HAP-1 (cell line): ENCODE results near the gene HHEX.

Experiments
- DNase-seq, 2 experiments: peaks; one replicate each; pipeline ENCODE4 v3.0.0-alpha.2; 2016 to 2020; ENCODE audit warnings: low spot score in 2 of 2
- H3K27me3 ChIP-seq: fragments of 250-450 bp; sonication (Bioruptor Pico); 2 replicates; pipeline ENCODE4 v1.5.1; 2020; ENCODE audit warnings: low read depth, mild to moderate bottlenecking, moderate library complexity
- H3K36me3 ChIP-seq: fragments of 250-450 bp; sonication (Bioruptor Pico); replicated peaks from 2 replicates; pipeline ENCODE4 v1.5.1; 2020; ENCODE audit warnings: mild to moderate bottlenecking
- H3K4me1 ChIP-seq: fragments of 250-450 bp; sonication (Bioruptor Pico); 2 replicates; pipeline ENCODE4 v1.5.1; 2020; ENCODE audit warnings: mild to moderate bottlenecking
- H3K4me3 ChIP-seq: fragments of 250-450 bp; sonication (Bioruptor Pico); 2 replicates; pipeline ENCODE4 v1.5.1; 2020; ENCODE audit warnings: mild to moderate bottlenecking, moderate library complexity
- H3K9me3 ChIP-seq: fragments of 250-450 bp; sonication (Bioruptor Pico); 2 replicates; pipeline ENCODE4 v1.5.1; 2020; ENCODE audit warnings: mild to moderate bottlenecking, moderate library complexity
- in situ Hi-C: fragments of 300-500 bp; cut with MboI; formaldehyde crosslinking; loops from 3 replicates; pipeline ENCODE4 v1.14.3; 2020; ENCODE audit warnings: low sequenced_read_pairs, inconsistent platforms, mixed read lengths

HHEX gene

GRCh38 chr10:92688573-92688926, 1.2 kb upstream of the HHEX start:
- Histone ChIP-seq H3K9me3 (no peaks in the 10 kb centered on the region; the same call in 1 of the 2 replicates), H3K4me1 (peaks cover 17% of the 10 kb centered on the region), H3K36me3 (peaks cover 11% of the 10 kb centered on the region; the same call in 1 of the 2 replicates), H3K27me3 (no peaks in the 10 kb centered on the region), H3K4me3 (no peak overlapping the region)
- in situ Hi-C loops, result no loop called here
- DNase-seq, result no peak

- peak in 1 of 2 experiments; percentile 50 for DNase-seq
- Histone ChIP-seq H3K27me3 (no peaks in the 10 kb centered on the region), H3K4me1 (peaks cover 17% of the 10 kb centered on the region), H3K4me3 (peak overlapping the region; percentile 43), H3K36me3 (peaks cover 13% of the 10 kb centered on the region; the same call in 1 of the 2 replicates), H3K9me3 (no peaks in the 10 kb centered on the region; the same call in 1 of the 2 replicates)
- in situ Hi-C loops, result no loop called here
Observed at GRCh38 chr10:92688927-92689662, 660 bp upstream of the HHEX start.

- in situ Hi-C loops, result no loop called here
- Histone ChIP-seq H3K27me3 (no peaks in the 10 kb centered on the region), H3K4me3 (peak overlapping the region; percentile 71), H3K4me1 (peaks cover 17% of the 10 kb centered on the region), H3K9me3 (no peaks in the 10 kb centered on the region; the same call in 1 of the 2 replicates), H3K36me3 (peaks cover 13% of the 10 kb centered on the region; the same call in 1 of the 2 replicates)
- DNase-seq, result peak; percentile 43 to 72
Observed at GRCh38 chr10:92690211-92690914, 608 bp downstream of the HHEX start.

- in situ Hi-C loops, result no loop called here
- Histone ChIP-seq H3K4me3 (peak overlapping the region; percentile 71), H3K9me3 (no peaks in the 10 kb centered on the region), H3K4me1 (peaks cover 17% of the 10 kb centered on the region), H3K36me3 (peaks cover 13% of the 10 kb centered on the region; the same call in 1 of the 2 replicates), H3K27me3 (no peaks in the 10 kb centered on the region)
- DNase-seq, result peak; percentile 34 to 41
Observed at GRCh38 chr10:92690915-92691590, 1.3 kb downstream of the HHEX start.

GRCh38 chr10:92691591-92692079, 1.9 kb downstream of the HHEX start:
- no peaks in the 10 kb centered on the region for H3K27me3 ChIP-seq
- peak overlapping the region; percentile 71 for H3K4me3 ChIP-seq
- peaks cover 13% of the 10 kb centered on the region; the same call in 1 of the 2 replicates for H3K36me3 ChIP-seq
- no peaks in the 10 kb centered on the region for H3K9me3 ChIP-seq
- peaks cover 17% of the 10 kb centered on the region for H3K4me1 ChIP-seq
- in situ Hi-C loops, result no loop called here
- DNase-seq, result peak in 1 of 2 experiments; percentile 51

GRCh38 chr10:92692080-92692671, 2.4 kb downstream of the HHEX start:
- DNase-seq, result peak in 1 of 2 experiments; percentile 1
- Histone ChIP-seq H3K27me3 (no peaks in the 10 kb centered on the region), H3K36me3 (peaks cover 13% of the 10 kb centered on the region; the same call in 1 of the 2 replicates), H3K4me3 (peak overlapping the region; percentile 71), H3K9me3 (no peaks in the 10 kb centered on the region), H3K4me1 (peaks cover 17% of the 10 kb centered on the region)
- in situ Hi-C loops, result no loop called here

GRCh38 chr10:92692697-92693533, 3.2 kb downstream of the HHEX start:
- no peaks in the 10 kb centered on the region for H3K9me3 ChIP-seq
- in situ Hi-C loops, result no loop called here
- H3K4me3 ChIP-seq, result no peak overlapping the region
- H3K4me1 ChIP-seq, result peaks cover 17% of the 10 kb centered on the region
- H3K27me3 ChIP-seq, result no peaks in the 10 kb centered on the region
- peak in 1 of 2 experiments; percentile 2 for DNase-seq
- peaks cover 13% of the 10 kb centered on the region; the same call in 1 of the 2 replicates for H3K36me3 ChIP-seq

GRCh38 chr10:92693534-92693893, 3.8 kb downstream of the HHEX start:
- H3K27me3 ChIP-seq, result no peaks in the 10 kb centered on the region
- peak in 1 of 2 experiments; percentile 2 for DNase-seq
- H3K4me1 ChIP-seq, result peaks cover 17% of the 10 kb centered on the region
- in situ Hi-C loops, result no loop called here
- no peaks in the 10 kb centered on the region for H3K9me3 ChIP-seq
- peaks cover 13% of the 10 kb centered on the region; the same call in 1 of the 2 replicates for H3K36me3 ChIP-seq
- H3K4me3 ChIP-seq, result no peak overlapping the region

- Histone ChIP-seq H3K4me1 (peaks cover 22% of the 10 kb centered on the region), H3K9me3 (no peaks in the 10 kb centered on the region), H3K4me3 (no peak overlapping the region), H3K36me3 (peaks cover 13% of the 10 kb centered on the region; the same call in 1 of the 2 replicates), H3K27me3 (no peaks in the 10 kb centered on the region)
- in situ Hi-C loops, result no loop called here
- DNase-seq, result peak in 1 of 2 experiments; percentile 1
Observed at GRCh38 chr10:92695679-92696605, 6.2 kb downstream of the HHEX start.

- DNase-seq, result peak in 1 of 2 experiments; percentile 0
- H3K27me3 ChIP-seq, result no peaks in the 10 kb centered on the region
- H3K4me1 ChIP-seq, result peaks cover 16% of the 10 kb centered on the region
- no peaks in the 10 kb centered on the region for H3K9me3 ChIP-seq
- H3K36me3 ChIP-seq, result peaks cover 10% of the 10 kb centered on the region; the same call in 1 of the 2 replicates
- H3K4me3 ChIP-seq, result no peak overlapping the region
- in situ Hi-C loops, result no loop called here
Observed at GRCh38 chr10:92696606-92697383, 7.0 kb downstream of the HHEX start.
